Stimulated activated CD8-positive, alpha-beta memory T cell treated with anti-CD3 and anti-CD28 coated beads, Interleukin-2, amount 100 ng/mL, for 1 hour (primary cell): ENCODE results near the gene B3GALT6.

Experiments used
- DNase-seq, 2 donors: peaks; one replicate each; pipeline ENCODE4 v3.0.0-alpha.2; 2020; ENCODE audit warnings: low read depth in 2 of 2

The B3GALT6 gene

DNA sequence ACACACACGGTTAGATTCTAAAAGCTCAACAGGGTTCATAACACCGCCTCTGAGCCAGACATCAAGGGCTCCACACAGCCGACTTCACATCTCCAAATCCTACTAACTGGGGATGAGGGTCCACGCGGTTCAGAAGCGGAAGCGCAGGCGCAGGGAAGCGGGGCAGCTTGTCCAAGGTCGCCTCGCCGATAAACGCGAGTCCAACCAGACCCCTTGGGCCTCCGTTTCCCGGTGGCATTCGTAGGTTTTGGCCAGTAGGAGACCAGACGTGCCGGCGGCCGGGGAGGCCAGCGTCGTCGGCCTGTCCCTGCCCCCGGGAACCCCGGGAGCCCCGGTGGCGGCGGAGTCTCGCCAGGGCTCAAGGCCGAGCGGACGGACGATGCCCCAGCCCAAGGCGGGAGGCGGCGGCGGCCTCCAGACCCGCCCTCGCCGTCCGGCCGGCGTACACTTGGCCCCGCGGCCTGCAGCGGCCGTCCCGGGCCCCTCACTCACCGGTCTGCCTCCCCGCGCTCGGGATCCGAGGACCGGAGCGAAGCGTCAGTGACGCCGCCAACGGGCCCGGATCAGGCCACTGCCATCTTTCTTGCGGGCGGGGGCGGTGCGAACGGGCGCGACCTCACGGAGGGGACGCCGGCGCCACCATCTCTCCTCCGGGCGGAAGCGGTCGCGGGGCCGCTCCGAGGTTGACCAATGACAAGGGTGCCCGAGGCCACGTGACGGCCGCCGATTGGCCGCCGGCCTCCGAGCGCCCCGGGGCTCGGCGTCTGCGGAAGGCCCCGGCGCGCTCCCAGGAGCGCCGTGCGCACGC lies 433 bp upstream of the B3GALT6 start, which contains the start of gene SDF4:
TSS of gene SDF4 (minus strand) at position 602 of the 808 bp plus-strand sequence. CDS start 3,229 bp downstream, outside the sequence.
- DNase-seq = peak; percentile 93 to 95

DNA sequence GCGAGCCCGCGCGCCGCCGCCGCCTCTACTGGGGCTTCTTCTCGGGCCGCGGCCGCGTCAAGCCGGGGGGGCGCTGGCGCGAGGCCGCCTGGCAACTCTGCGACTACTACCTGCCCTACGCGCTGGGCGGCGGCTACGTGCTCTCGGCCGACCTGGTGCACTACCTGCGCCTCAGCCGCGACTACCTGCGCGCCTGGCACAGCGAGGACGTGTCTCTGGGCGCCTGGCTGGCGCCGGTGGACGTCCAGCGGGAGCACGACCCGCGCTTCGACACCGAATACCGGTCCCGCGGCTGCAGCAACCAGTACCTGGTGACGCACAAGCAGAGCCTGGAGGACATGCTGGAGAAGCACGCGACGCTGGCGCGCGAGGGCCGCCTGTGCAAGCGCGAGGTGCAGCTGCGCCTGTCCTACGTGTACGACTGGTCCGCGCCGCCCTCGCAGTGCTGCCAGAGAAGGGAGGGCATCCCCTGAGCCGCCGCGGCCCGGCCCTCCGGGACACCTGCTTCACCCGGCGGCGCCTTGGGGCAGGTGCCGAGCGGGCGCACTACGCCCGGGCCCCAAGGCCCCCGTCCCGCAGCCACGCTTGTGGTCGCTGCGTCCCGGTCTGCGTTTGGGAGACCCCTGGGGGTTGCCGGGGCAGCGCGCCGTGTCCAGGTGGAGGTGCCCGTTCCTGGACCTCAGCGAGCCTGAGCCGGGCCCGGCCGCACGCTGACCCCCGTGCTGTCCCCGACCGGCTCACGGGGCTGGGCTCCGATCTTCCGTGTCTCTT lies 944 bp downstream of the B3GALT6 start:
- no peak for DNase-seq

DNA sequence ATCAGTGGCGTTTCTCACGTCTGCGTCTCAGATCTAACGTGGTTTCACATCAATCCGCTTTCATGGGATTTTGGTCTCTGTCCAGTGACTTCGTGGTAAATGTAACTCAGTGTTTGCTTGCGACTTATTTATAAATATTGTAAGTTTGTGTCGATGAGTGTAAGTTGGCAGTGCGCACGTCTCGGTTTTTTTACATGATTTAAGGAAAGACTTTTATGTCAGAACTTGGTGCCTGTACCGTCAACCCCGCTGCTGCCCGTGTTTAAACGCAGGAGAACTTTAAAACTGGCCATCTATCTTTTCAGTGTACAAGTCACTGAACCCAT lies 1.5 kb downstream of the B3GALT6 start:
- DNase-seq = no peak

DNA sequence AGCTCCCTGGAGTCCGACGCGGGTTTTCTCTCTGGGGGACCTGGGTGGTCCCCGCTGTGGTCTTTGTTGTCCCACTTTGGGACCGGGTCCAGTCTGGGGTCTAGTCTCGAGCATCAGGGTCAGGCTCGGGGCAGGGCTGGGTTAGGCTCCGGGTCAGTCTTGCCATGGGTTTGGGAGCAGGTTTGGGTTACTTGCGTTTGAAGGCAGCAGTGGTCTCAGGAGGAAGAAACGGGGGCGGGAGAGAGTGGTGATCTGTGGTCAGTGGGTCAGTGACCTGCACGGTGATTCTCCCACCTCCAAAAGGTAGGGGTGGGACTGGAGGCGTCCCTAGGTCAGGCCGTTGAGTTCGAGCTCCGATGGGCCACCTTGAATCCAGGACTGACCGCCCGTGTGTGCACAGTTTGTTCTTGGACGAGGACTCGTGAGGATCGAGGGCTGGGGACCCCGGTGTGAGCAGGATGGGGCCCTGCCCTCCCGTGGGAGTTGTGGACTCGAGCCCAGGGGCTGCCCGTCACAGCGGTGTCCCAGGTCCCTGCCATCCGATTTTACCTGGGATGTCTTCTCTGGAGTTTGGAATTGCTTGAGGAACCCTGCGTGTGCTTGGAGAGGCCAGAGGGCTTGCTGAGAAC lies 2.3 kb downstream of the B3GALT6 start:
- DNase-seq = no peak

DNA sequence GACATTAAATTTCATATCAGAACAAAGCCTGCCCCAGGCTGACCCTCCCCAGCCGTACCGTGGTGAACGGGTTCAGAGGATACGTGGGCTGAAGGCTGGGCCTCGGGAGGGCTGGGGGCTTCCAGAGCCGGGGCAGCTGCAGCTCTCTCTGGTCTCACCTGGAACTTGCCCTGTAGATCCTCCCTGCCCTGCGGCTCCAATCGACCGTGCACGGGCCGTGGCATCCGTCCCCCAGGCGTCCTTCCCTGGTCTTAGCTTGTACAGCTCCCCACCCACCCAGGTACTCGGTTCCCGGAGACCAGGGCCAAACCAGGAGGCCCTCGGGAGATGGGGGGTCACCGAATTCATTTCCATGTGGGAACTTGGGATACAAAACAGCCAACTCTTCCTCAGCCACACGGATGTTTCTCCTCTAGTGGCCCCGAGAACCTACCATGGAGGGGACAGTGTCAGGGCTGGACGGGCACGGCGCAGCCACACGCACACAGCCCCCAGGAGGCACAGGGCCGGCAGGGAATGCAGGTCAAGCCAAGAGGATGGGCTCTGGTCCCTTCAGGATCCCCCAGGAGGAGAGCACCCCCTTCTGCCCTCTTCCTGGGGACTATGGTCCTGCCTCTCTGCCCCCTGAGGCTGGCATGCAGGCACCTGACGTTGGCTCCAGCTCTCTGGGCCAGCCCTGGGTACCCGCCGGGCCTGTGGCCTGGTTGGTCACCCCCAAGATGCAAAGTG lies 3.1 kb downstream of the B3GALT6 start:
- no peak for DNase-seq

DNA sequence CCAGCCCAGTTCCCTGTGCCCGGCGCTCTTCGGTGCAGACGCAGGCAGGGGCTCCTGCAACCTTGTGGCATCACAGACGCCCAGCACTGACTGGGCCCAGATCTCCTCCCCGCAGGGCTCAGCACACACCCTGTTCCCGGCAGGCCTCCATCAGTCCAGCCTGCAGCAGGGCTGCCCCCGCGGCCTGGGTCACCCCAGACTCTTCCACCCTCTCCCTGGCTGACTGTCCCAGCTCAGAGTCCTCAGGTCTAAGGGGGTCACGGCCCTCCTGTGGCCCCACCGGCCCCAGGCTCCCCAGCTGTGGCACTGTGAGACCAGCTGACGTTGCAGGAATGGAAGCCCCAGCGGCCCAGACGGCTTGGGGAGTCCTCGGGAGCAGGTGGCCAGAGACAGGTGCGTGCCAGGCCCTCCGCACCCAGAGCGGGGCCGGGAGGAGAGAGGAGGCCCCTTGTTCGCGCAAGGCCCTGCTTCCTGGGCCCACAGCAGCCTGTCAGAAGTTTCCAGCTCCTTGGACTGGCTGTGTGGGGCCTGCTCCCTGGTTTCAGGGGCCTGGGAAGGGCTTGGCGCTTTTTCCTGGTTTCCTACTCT lies 4.2 kb downstream of the B3GALT6 start:
- no peak for DNase-seq

DNA sequence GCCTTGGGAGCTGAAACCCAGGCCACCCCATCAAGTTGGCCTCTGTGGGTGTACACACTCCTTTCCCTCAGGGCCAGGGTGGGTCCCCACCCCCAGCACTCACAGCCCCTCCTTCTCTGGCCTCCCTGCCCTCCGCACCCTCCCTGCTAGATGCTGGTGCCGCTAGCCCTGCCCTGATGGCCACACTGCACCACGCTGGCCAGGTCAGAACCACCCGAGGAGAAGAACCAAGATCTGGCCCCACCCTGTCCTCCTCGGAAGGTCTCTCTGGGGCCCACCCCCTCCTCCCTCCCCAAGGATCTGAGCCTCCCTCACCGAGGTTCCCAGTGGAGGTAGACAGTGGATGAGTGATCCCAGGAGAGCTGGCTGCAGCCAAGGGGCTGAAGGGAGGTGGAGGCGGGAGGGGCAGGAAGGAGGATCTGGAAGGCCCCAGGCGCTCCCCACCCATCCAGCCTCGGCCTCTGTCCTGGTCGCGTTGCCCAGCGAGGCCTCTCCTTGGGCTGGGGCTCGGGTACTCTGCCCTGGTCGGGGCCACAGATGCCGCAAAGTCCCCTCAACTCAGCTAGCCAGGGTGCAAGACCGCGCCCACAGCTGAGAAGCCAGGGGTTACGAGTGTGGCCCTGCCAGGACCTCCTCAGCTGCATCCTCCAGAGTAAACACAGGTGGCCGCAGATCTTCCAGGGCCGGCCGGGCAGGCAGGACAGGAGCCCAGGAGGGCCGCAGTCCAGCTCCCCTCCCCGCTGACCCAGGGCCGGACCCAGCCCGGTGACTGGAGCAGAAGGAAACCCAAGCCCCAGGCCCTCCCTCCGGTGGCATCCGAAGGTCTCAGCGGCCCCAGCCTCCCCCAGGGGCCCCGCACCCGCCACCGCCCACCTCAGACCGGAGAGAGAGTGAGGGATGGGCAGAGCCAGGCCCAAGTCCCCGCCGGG lies 5.2 kb downstream of the B3GALT6 start:
- no peak for DNase-seq

DNA sequence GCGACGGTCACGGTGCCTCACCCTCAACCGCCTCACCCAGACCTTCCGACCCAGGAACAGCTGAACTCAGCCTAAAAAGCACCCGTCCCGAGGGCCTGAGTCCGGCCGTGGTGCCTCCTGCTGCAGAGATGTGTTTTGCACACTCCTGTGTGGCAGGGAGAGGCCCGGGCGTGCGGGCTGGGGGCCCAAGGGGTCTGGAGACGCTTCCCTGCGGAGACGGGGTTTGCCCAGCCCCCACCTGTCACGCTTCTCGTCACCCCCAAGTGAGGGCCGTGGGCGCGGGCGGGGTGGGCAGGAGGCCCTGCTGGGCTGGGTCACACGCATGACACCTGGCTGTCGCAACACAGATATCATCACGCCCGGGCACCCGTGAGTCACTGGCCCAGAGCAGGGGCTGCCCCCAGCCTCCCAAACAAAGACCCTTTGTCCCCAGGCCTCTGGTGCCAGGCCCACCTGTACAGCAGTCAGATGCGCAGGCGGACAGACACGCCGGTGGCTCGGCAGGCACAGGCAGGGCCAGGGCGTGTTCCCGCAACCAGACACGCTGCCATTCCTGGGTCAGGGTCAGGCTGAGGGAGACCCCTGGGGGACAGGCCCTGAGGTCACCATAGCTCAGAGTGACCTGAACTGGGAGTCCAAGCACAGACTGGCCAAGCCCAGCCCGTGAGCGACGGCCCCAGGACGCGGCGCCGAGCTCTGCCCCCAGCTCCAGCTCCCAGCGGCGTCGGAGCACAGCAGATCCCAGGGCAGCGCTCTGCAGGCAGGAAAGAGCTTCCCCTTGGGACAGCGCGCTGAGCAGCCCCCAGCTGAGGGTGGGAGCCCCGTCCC lies 6.1 kb downstream of the B3GALT6 start:
- DNase-seq = no peak

DNA sequence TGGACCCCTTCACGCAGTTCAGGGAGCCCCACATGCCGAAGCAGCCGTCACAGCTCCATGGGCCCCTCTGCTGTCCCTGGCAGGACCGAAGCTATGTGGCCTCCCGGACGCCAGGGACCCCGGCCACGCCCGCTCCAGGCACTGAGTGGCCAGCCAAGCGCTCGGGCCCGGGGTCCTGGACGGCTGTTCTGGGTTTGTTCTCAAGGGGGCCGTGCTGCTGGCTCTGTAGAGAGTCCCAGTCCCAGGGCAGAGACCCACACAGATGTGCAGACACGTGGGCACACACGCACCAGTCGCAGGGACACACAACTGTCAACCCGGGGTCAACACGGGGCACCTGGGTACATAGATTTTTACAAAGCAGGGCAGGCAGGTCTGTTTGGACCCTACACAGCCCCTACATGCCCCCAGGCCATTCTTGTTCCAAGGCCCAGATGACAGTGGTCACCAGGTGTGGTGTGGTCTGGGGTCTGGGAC lies 6.7 kb downstream of the B3GALT6 start:
- DNase-seq = no peak

DNA sequence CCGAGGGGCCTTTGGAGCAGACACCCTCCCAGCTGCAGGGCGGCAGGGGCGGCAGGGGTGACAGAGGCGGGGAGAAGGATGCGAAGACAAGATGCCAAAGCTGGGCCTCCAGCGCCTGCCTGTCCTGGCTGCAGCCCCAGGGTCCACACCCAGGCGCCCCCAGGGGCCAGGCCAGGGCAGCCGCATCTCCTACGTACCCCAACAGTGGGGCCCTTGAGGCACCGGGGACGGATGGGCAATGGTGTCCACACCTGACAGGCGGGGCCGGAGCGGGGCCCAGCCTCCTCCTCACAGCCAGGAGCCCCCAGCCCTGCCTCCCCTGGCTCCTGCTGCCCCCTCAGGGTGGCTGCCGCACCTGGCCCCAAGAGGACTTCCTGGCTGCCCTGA lies 7.2 kb downstream of the B3GALT6 start:
- no peak for DNase-seq

DNA sequence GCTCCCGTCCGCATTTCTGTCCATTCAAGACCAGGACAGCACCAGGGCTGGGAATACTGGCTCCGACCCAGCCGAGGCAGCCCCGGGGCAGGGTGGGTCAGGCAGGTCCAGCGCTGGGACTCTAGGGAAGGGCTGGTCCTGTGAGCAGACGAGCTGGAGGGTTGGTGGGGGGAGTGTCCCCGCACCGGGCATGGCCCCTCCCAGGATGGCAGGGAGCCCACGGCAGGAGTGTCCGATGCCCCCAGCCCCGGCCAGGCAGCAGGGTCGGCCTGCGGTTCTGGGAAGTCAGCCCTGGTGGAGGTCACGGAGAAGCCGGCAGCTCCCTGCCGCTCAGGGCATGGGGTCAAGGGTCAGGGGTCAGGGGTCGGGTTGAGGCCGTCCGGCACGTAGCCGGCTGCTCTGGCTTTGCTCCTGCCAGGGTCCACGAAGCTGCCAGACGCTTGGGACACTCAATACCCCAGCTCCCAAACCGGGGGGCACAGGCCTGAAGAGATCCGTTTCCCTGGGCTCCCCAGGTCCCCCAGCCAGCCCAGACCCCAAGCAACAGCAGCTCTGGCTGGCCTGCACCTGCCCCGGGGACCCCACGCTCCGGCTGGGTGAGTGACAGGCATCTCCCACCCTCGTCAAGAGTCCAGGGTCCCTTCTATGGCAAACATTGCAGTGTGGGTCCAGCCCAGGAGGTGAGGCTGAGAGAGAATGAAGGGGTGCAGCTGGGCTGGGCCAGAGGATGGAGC lies 7.7 kb downstream of the B3GALT6 start:
- no peak for DNase-seq

DNA sequence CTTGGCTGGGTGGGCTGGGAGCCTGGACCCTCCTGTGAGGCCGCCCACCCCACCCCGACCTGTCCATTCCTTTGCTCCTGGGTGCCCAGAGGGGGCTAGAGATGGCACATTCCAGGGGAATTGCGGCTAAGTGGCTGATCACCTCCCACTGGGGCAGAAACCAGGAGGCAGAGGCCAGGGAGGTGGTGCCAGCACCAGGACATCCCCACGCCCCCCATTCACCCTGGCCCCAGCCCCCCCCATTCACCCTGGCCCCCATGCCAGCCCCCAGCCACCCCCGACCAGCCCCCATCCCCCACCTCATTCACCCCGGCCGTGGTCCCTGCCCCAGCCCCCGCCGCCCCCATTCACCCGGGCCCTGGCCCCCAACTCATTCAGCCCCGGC lies 8.3 kb downstream of the B3GALT6 start:
- no peak for DNase-seq

DNA sequence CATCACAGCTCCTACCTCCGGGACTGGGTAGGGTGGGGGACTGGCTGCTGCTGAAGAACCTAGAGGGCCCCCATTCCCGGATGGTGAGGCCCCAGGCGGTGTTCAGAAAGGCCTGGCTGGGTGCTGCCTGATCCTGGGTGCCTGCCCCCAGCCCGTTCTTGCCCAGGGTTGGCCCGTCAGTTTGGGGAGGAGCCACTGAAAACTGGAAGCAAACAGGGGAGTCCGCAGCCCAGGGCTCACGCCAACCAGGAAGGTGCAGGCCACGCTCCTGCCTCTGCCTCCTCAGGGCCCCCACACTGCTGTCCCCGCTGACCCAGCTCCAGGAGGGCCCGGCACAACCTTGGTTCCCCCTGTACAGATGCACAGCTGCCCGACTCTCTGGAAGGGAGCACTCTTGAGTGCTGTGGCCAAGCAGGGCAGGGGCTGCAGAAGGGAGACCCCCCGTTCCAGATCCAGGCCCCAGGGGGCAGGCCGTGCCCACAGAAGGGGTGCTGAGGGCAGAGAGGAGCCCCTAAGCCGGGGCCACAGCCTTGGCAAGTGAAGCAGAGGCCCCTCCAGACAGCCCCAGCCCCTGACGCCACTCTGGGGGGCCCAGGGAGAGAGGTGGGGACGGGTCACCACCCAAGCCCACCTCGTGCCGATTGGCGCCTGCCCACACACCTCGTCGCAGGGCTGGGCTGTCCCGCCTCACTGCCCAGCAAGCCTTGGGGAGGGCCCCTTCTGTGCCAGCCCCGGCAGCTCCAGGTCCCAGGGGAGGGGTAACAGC lies 9.0 kb downstream of the B3GALT6 start:
- no peak for DNase-seq

DNA sequence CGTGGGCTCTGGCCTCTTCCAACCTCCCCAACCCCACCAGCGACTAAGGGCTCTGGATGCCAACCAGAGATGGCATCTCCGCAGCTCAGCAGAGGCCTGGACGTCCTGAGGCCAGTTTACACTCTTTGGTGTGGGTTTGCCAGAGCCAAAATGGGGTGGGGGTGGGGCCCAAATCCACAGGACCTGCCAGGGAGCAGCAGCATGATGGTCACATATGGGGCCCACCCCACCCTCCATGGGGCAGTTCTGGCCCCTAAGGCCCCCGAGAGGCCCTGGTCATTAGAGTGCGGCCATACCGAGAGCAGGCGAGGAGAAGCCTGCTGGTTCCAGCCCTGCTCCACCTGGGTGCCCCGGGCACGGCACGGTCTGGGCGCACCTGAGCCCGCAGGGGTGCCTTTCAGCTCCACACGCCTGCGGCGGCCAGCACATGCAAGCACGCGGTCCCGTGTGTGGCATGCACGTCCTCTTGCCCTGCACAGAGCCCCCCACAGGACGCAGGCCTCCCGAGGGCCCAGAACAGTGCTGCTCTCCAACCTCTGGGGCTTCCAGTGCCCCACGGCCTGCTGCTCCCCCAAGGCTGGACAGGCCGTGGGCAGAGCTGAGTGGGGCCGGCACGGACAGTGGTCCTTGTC lies 9.7 kb downstream of the B3GALT6 start:
- DNase-seq = no peak

DNA sequence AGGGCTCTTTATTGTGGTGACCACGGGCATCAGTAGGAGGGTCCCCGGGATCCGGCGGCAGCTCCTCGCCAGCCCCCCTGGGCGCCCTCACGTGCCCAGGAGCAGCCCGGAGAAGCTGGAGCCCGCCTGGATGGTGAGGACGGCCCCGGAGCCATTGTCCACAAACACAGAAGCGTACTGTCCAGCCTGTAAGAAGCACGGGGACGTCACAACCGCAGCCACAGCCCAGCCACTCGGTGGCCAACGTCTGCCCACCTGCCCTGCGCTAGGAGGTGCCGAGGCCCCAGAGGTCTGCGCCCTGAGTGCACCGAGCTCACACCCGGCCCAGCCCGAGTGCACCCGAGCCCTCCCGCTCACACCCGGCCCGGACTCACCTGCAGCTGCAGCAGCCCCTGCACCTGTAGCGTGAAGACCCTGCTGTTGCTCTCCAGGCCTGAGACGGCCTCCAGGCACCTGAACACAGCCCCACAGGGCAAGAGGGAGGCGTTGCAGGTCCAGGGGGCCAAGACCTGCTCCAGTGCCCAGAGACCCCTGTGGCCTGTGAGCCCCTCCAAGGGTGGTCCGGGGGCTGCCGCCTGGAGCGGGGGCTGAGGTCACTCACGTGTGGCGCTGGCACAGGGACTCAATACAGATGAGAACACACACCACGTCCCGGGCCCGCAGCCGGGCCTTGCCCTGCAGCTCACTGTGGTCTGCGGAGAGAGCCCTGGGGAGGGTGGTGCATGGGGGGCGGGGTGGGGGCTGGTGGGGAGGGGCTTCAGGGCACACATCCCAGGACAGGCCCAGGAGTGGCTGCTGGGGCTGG lies 10.6 kb downstream of the B3GALT6 start:
- DNase-seq = no peak

DNA sequence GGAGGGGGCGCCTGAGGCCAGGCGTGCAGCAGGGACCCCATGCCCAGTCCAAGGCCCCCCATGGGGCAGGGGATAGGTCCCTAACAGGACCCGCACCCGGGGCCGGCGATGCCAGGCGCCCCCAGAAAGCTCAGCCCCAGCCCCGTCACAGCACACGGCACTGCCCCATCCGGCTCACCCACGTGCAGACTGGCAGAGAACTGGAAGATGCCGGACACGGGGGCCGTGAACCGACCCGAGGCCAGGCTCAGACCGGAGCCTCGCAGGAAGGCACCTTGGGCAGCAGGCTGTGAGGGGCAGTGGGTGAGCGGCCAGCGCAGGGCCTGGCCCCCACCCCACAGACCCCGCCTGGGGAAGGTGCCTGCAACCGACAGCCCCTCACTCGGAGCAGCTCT lies 11.2 kb downstream of the B3GALT6 start:
- no peak for DNase-seq

DNA sequence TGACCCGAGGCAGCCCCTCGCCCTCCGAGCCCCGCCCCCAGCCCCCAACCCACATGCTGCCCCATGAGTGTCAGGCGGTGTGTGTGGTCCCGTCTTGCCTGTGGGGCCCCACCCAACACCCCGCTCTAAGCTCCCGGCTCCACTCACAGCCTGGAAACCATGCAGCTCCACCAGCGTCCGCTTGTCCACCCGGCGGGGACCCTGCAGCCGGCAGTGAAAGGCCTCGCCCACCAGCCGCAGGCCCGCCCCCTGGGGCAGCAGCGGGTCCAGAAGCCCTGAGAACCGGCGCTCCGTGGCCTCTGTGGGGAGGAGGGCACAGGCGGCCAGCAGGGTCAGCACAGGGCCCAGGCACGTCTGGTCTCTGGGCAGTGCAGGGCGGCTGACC lies 11.8 kb downstream of the B3GALT6 start:
- DNase-seq = no peak
